Activated T-cell treated with anti-CD3 and anti-CD28 coated beads, Interleukin-2, amount 50 U/mL, for 1 hour (primary cell): ENCODE results near the gene UNC93A.
"Not testable (repeated sequence)": the region's sequence is repeated elsewhere in the genome, so short reads cannot be mapped to it uniquely, and the experiment has no call there.

Experiments
- DNase-seq: peaks from one replicate; pipeline ENCODE4 v3.0.0-alpha.2; 2020

The UNC93A gene

DNA sequence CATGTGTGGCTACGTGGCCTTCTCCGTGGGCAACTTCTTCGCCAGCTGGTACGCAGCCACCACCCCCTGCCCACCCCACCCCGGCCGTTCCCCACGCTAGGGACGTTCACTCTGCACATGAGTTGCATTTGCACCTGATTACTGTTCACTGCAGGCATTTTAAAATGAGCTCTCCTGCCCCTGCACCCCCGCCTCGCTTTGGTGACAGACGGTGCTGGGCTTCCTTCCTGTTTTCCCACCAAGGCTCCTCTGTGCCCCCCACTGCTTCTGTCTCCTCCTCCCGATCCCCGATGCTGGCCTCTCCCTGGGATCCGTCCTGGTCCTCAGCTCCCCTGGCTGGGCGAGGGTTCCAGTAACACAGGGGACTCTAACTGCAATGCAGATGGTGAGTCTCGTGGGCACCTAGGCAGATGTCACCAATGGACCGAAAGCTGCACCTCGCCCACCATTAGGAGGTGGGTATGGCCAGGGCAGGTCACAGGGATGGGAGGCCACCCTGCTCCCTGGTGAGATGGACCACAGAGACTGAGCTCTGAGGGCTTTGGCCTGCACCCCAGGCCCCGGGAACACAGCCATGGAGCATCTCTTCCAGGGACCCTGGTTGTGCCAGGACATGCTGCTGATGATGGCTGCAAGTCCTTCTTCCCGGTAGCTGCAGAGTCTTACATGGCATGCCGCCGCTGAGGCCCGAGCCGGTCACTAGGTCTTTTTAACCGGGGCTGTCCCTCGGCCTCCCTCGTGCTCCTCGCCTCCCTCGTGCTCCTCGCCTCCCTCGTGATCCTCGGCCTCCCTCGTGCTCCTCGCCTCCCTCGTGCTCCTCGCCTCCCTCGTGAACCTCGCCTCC, 3.8 kb downstream of the UNC93A start:
- no peak for DNase-seq

- DNase-seq, result no peak
Measured at GRCh38 chr6:167295495-167296292, 4.6 kb downstream of the UNC93A start.

DNA sequence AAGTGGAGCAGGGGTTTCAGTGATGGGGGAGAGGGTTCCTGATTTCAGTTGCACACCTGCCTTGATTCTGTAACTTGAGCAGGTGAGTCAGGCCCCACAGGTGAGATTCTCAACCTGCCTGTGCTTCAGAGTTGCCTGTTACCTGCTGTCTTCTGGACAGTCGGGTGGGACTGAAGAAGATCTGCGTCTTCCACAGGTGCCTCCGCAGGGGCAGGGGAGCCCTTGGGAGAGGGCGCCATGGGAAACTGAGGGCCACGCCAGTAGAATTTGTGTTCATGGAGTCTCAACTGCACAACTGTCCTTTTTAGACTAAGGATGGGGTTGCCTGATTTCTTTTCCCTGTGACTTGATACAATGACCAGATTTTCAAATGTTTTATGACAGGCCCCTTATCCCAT, 5.2 kb downstream of the UNC93A start:
- no peak for DNase-seq

- DNase-seq, result no peak
Measured at GRCh38 chr6:167296902-167297301, 5.8 kb downstream of the UNC93A start.

DNA sequence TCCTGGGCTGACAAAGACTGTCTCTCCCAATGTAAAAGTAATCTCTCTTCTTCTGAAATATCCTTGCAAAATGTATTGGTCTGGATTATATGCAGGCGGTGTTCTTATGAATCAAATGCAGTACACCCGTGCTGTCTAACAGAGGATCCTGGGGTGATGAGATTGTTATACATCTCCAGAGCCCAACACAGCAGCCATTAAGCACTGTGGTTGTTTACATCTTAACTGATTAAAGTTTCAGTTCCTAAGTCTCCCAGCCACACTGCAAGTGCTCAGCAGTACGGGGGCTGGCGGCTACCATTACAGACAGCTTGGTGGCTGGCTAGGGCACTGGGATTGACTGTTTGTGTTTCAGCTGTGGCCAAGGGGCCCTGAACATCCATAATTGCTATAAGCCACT, 7.0 kb downstream of the UNC93A start:
- no peak for DNase-seq

GRCh38 chr6:167299641-167300308, 8.7 kb downstream of the UNC93A start:
- no peak for DNase-seq

- no peak for DNase-seq
Measured at GRCh38 chr6:167300902-167301777, 10.0 kb downstream of the UNC93A start.

DNA sequence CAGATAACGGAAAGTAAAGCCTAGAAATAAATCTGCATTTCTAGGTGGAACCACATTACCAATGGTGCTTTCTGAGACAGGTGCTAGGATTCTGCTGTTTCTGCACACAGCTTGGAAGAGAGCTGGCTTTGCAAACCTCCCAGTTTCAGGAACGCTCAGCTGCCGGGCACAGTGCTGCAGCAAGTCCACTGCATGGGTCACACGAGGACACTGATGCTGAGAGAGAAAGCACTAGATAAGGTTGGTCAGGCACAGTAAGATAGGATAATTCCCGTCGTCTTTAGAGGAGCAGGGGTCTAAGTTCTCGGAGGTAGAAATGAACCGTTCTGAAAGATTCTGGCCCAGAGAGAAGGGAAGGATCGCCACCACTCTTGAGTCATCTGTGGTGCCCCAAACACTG, 11.0 kb downstream of the UNC93A start:
- no peak for DNase-seq

DNA sequence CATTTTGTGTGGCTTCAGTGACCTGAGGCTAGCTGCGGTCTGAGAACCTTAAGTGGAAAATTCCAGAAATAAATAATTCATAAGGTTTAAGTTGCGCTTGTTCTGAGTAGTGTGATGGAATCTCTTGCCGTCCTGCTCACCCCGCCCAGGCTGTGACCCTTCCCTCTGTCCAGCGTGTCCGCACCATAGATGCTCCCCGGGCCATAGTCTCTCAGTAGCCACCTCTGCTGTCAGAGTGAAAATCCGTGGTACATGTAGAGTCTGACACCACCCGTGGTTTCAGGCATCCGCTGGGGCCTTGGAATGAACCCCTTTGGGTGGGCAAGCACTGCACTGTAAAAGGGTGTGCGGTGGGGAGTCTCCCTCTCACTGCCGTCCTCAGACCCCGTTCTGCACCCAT, 11.7 kb downstream of the UNC93A start:
- no peak for DNase-seq

GRCh38 chr6:167303675-167304625, 12.8 kb downstream of the UNC93A start:
- no peak for DNase-seq

- no peak for DNase-seq
Measured at GRCh38 chr6:167304912-167305311, 13.8 kb downstream of the UNC93A start.

DNA sequence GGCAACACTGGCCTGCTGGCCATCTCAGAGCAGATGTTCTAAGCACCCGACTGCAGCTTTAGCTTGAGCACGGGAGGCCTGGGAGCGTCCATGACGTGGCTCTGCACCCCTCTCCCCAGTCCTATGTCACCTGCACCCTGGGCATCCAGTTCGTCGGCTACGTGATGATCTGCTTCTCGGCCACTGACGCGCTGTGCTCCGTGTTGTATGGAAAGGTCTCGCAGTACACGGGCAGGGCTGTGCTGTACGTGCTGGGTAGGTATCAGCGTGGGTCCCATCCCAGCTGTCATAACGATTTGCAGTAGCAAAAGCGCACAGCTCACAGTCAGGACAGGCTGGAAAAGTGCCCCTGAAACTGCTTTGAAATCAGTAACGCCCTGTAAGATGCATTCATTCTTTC, 14.7 kb downstream of the UNC93A start:
- DNase-seq, result no peak

DNA sequence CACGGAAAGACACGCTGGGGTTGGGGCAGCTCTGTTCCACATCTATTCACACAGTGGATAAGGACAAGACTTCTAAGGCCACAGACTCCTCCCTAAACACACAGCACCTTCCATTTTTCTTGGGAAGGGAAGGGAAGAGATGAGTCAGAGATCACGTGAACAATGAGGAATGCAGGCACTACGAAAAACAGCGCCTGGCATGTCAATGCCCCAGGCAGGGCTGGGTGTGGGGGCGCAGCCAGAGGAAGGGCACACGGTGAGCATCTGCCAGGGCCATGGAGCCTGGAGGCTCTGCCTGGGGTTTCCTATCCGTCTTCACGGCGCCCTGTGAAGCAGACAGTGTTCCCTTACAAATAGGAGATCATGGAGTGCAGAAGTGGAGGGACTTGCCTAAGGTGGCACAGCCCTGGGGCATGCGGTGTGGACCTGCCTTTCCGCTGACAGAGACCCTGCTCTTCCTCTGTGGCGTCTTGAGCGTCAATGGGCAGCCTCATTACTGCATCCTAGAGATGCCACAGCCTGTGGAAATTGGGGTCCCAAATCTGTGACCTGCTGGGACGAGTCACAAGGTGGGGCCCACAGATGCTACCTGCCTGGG, 15.4 kb downstream of the UNC93A start:
- DNase-seq, result no peak

DNA sequence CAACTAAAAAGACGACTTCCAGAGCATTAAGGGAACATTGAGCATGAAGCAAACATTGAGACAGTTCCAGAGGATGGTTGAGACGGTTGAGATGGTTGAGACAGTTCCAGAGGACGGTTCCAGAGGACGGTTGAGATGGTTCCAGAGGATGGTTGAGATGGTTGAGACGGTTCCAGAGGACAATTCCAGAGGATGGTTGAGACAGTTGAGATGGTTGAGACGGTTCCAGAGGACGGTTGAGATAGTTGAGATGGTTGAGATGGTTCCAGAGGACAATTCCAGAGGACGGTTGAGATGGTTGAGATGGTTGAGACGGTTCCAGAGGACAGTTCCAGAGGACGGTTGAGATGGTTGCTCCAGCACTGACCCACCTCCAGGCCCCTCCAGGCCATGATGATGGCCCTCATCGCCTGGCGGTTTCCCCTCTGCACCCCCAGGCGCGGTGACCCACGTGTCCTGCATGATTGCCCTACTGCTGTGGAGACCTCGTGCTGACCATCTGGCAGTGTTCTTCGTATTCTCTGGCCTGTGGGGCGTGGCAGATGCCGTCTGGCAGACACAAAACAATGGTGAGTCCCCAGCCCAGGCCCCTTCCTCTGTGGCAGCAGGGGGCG, 16.3 kb downstream of the UNC93A start:
- DNase-seq, result no peak

DNA sequence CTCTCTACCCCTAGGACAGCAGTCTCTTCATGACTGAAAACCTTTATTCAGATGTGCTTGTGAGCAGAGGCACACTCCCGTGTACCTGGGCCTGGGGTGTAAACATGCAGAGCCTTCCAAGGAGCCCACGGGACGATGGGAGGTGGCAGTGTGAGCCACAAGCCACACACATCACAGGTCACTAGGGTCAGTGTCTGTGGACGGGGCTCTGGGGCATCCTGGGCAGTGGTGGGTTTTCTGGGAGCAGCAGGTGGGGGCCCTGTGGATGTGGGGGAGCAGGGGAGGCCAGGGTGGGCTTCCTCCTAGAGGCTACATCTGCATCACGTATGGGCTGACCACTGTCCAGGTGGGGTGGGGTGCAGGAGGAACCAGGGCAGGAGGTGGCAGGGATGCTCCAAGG, 17.1 kb downstream of the UNC93A start:
- no peak for DNase-seq

DNA sequence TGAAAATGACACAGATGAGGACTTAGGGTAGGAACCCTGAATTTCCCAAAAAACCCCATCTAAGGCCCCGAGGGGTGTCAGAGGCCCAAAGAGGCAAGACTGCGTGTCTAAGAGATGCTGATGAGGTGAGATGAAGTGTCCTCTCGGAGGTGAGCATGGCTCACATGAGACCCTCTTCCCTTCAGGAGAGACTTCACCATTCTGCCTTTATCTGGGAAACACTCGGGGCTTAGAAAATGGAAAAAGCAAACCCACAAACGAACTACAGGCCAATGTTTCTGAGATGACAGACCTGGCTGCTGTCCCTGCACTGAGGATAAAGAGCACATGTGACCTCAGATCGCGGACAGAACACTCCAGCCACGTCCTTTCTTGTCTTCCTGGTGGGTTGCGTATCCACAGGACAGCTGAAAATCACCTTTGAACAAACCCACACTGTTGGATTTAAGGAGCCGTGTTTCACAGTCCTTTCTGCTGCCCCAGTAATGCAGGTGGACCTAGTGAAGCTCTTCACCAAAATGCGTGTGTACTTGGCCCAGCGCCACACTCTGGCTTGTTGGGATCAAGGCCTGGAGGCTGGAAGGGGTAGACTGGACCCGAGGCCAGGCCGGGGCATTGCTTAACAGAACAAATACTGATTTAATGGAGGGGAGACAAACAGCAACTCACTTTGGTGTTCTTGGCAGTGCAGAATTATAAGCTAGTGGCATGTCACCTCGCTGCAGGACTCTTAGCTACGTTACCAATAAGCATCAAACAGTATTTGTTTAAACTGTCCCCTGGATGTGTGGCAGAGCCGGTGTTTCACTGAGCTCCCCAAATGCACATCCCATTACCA, 18.5 kb downstream of the UNC93A start:
- not testable (repeated sequence) for DNase-seq

- no peak for DNase-seq
Measured at GRCh38 chr6:167311286-167311685, 20.2 kb downstream of the UNC93A start.

DNA sequence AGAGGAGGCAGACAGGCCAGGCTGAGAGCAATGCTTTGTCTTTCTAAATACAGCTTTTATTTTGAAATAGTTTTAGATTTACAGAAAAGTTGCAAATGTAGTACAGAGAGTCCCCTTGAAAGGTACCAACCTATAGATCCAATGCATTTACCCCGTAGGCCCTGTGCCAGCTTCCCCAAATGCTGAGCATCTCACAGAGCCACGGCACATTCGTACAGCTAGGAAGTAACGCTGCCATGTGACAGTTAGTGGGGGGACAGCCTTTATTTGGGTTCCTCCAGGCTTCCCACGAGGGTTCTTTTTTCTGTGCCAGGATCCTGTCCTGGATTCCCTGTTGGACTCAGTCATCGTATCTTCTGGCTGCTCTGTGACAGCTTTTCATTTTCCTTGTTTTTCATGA, 20.6 kb downstream of the UNC93A start:
- DNase-seq, result not testable (repeated sequence)

GRCh38 chr6:167314180-167314821, 23.2 kb downstream of the UNC93A start:
- DNase-seq, result no peak
